K562 (cell line): Measurements from ENCODE around the gene ATRX.

Experiments
- ARID3A ChIP-seq: IDR thresholded peaks from 2 replicates; pipeline ENCODE4 v1.6.1; 2012; ENCODE audit warnings: low read depth, low read length, improper control_type of control experiment, borderline replicate concordance
- CAMTA2 ChIP-seq: fragments of 250-450 bp; sonication (Bioruptor Pico); conservative IDR thresholded peaks from 2 replicates; pipeline ENCODE4 v1.5.1; 2022
- CBX2 ChIP-seq: fragments of 200-600 bp; sonication (generic); IDR thresholded peaks from one replicate; pipeline ENCODE4 v1.6.1; 2012; ENCODE audit warnings: mild to moderate bottlenecking, low read length, inconsistent platforms; ENCODE audit not compliant: insufficient read depth, poor library complexity, severe bottlenecking
- CTCF ChIP-seq, 3 experiments: IDR thresholded peaks in 2 of 3; conservative IDR thresholded peaks in 1 of 3; 2 replicates each; pipeline ENCODE4 v1.5.1; 2011 to 2012; ENCODE audit warnings: low read length in 3 of 3, mild to moderate bottlenecking in 3 of 3, control low read depth in 2 of 3, improper control_type of control experiment in 1 of 3, inconsistent platforms in 1 of 3, low read depth in 1 of 3, mixed read lengths in 1 of 3, moderate library complexity in 1 of 3; ENCODE audit not compliant: insufficient read depth in 2 of 3
- EP300 ChIP-seq: IDR thresholded peaks from 2 replicates; pipeline ENCODE4 v1.6.1; 2012; ENCODE audit warnings: low read length, improper control_type of control experiment
- HINFP ChIP-seq: fragments of 450-650 bp; conservative IDR thresholded peaks from 2 replicates; pipeline ENCODE4 v1.6.1; 2016; ENCODE audit warnings: missing genetic modification characterization, low read depth, mild to moderate bottlenecking, control low read depth, missing compliant biosample characterization
- NFYB ChIP-seq: IDR thresholded peaks from 2 replicates; pipeline ENCODE4 v1.6.1; 2011; ENCODE audit warnings: mild to moderate bottlenecking, moderate library complexity; ENCODE audit not compliant: insufficient read length; ENCODE audit errors: extremely low read depth
- POLR2AphosphoS5 ChIP-seq: IDR thresholded peaks from 2 replicates; pipeline ENCODE4 v1.6.1; 2011; ENCODE audit warnings: mild to moderate bottlenecking, low read depth, low read length, moderate library complexity; ENCODE audit not compliant: control insufficient read depth, insufficient read depth
- RFX5 ChIP-seq: IDR thresholded peaks from 2 replicates; pipeline ENCODE4 v1.6.1; 2011; ENCODE audit warnings: low read depth, mild to moderate bottlenecking, improper control_type of control experiment, low read length
- TCF7L2 ChIP-seq: fragments of 150-350 bp; IDR thresholded peaks from 2 replicates; pipeline ENCODE4 v1.6.1; 2016; ENCODE audit warnings: low read depth, mild to moderate bottlenecking, low read length, moderate library complexity

- TF ChIP-seq TCF7L2, result no peak
- no peak for TF ChIP-seq ARID3A
- TF ChIP-seq RFX5, result no peak
- no peak for TF ChIP-seq CAMTA2 (CRISPR knock-in tag)
- no peak for TF ChIP-seq EP300
- no peak for TF ChIP-seq CBX2
- TF ChIP-seq NFYB, result no peak
- no peak for TF ChIP-seq POLR2AphosphoS5
- TF ChIP-seq CTCF (IDR thresholded peaks at IDR 0.05 in 2 of 3, conservative IDR thresholded peaks at IDR 0.05 in 1 of 3; ENCODE audit: insufficient read depth in 2 of 3, low read depth in 1 of 3, low read length in 3 of 3), result no peak
- TF ChIP-seq HINFP (tag), result no peak
Measured at GRCh38 chrX:77694491-77694890, 91.5 kb downstream of the ATRX start.
